Ammon's horn (tissue), 1 donor: ENCODE measurements around the gene CCDC112.

Source experiments
- DNase-seq: peaks from one replicate; pipeline ENCODE4 v3.0.0-alpha.2; 2016; ENCODE audit warnings: low spot score

The CCDC112 gene

GRCh38 chr5:115296124-115297022 lies at the start of gene CCDC112:
Gene CCDC112 (minus strand): TSS chr5:115296654. CDS start chr5:115296543, 111 bp downstream.
- peak; percentile 88 for DNase-seq

- DNase-seq, result no peak
Observed at GRCh38 chr5:115345344-115345743, 48.9 kb upstream of the CCDC112 start.

- DNase-seq, result no peak
Observed at GRCh38 chr5:115343855-115344254, 47.4 kb upstream of the CCDC112 start.

- no peak for DNase-seq
Observed at GRCh38 chr5:115342590-115343377, 46.3 kb upstream of the CCDC112 start.

GRCh38 chr5:115341745-115342144 lies 45.3 kb upstream of the CCDC112 start:
- DNase-seq, result no peak

GRCh38 chr5:115338851-115339250 lies 42.4 kb upstream of the CCDC112 start:
- no peak for DNase-seq

GRCh38 chr5:115337882-115338281 lies 41.4 kb upstream of the CCDC112 start:
- no peak for DNase-seq

GRCh38 chr5:115336964-115337363 lies 40.5 kb upstream of the CCDC112 start:
- DNase-seq, result no peak

GRCh38 chr5:115336201-115336720 lies 39.8 kb upstream of the CCDC112 start:
- no peak for DNase-seq

- DNase-seq, result no peak
Observed at GRCh38 chr5:115335301-115335700, 38.8 kb upstream of the CCDC112 start.

- no peak for DNase-seq
Observed at GRCh38 chr5:115333164-115333563, 36.7 kb upstream of the CCDC112 start.

GRCh38 chr5:115330830-115331229 lies 34.4 kb upstream of the CCDC112 start:
- no peak for DNase-seq

- peak; percentile 45 for DNase-seq
Observed at GRCh38 chr5:115329475-115329874, 33.0 kb upstream of the CCDC112 start.

- peak; percentile 43 for DNase-seq
Observed at GRCh38 chr5:115328617-115329274, 32.3 kb upstream of the CCDC112 start.

- no peak for DNase-seq
Observed at GRCh38 chr5:115325296-115325959, 29.0 kb upstream of the CCDC112 start.

- no peak for DNase-seq
Observed at GRCh38 chr5:115324021-115324420, 27.6 kb upstream of the CCDC112 start.

- DNase-seq, result no peak
Observed at GRCh38 chr5:115322729-115323128, 26.3 kb upstream of the CCDC112 start.

- DNase-seq, result no peak
Observed at GRCh38 chr5:115321309-115321708, 24.9 kb upstream of the CCDC112 start.

GRCh38 chr5:115320515-115320914 lies 24.1 kb upstream of the CCDC112 start:
- no peak for DNase-seq

- DNase-seq, result no peak
Observed at GRCh38 chr5:115320006-115320405, 23.6 kb upstream of the CCDC112 start.

- DNase-seq, result no peak
Observed at GRCh38 chr5:115319007-115319406, 22.6 kb upstream of the CCDC112 start.

- no peak for DNase-seq
Observed at GRCh38 chr5:115317736-115318135, 21.3 kb upstream of the CCDC112 start.
